GM19238 (cell line): ENCODE data around the gene TXN2.
"Not testable (repeated sequence)": the region's sequence is repeated elsewhere in the genome, so short reads cannot be mapped to it uniquely, and the experiment has no call there.

Experiments used
- DNase-seq: peaks from one replicate; pipeline ENCODE4 v3.0.0; 2011; ENCODE audit warnings: low spot score; ENCODE audit not compliant: insufficient read length

TXN2 gene, protein sequence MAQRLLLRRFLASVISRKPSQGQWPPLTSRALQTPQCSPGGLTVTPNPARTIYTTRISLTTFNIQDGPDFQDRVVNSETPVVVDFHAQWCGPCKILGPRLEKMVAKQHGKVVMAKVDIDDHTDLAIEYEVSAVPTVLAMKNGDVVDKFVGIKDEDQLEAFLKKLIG

DNA sequence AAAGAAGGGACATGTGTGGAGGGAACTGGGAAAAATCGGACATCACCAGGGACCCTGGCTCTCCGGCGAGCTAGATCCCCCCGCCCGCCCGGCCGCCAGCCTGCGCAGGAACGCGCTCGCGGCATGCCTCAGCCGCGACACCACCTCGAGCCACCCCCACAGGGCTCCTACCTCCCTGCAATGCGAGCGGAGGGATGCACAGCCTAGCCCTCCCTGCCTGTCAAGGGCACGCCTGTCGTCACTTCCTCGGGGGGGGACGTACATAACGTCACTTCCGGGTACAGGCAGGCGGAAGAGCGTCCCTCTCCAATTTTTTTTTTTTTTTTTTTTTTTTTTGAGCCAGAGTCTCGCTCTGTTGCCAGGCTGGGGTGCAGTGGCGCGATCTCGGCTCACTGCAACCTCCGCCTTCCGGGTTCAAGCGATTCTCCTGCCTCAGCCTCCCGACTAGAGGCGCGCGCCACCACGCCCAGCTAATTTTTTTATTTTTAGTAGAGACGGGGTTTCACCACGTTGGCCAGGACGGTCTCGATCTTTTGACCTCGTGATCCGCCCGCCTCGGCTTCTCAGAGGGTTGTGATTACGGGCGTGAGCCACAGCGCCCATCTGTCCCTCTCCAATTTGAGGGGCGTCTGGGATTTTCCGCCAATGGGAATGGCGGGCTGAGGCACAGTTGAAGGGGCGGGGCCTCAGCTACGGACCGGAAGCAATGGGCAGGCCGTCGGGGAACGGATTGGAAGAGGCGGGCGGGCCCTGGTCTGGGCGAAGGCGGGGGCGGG lies at the start of gene TXN2:
TSS of gene TXN2 (minus strand) at position 248 of the 776 bp plus-strand sequence. CDS start 803 bp downstream, outside the sequence.
- DNase-seq: peak; percentile 97

DNA sequence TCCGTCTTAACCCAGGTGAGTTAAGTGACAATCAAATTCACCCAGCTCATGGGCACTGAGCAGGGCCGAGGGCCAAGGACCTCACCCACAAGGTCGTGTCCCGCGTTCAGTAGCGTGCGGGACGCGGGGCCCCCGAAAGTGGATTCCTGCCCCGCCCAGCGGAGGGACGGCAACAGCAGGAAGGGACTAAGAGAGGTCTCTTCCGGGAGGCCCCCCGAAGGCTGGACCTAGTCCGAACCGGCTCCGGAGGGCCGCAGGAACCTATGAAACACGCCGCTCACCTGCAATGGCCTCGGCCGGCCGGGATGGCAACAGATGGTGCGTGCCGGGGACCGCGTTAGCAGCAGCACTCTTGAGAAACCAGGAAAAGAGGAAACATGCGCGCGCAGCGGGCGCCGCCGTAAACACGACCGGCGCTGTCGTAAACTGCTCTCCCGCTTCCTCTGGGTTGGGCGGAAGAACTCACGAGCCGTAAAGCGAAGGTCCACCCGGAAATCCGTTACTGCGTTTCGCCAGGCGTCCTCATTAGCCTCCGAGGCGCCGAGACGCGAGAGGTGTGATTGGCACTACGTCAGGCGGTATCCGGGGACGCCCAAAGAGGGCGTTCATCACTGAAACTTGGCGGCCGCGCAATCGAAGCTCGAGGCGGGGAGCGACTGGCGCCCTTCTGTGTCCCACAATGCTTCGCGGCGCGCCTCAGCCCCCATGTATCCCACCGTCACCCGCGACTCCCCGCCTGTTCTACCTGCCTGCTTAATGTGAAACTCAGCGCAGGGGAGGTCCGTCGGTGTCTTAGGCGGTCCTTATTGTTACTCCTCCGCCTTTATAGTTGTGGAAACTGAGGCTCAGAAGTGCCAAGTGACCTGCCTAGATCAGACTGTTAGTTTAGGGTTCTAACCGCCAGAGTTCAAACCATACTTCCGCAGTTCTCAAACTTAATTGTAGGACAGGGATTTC lies 47.6 kb upstream of the TXN2 start, which contains the start of gene EIF3D:
TSS of gene EIF3D (minus strand) at position 372 of the 957 bp plus-strand sequence. CDS start 3,045 bp downstream, outside the sequence.
- DNase-seq: peak; percentile 89

DNA sequence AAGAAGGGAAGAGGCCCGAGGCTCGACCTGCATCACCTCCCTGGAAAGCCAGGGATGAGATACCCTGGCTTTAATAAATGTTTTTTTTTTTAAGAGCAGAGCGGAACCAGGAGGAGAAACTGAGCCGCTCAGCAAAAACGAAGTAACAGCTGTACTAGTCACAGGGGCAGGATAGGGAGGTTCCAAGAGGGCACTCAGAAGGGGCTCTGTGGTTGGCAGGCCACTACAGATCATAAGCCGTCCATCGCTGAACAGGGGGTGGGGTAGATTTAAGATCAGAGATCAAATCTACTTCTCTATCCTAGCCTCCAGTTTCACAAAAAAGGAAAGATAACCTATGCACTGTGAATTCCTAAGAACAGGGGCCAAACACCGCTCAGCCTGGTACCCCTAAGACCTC lies 46.9 kb upstream of the TXN2 start:
- no peak for DNase-seq

DNA sequence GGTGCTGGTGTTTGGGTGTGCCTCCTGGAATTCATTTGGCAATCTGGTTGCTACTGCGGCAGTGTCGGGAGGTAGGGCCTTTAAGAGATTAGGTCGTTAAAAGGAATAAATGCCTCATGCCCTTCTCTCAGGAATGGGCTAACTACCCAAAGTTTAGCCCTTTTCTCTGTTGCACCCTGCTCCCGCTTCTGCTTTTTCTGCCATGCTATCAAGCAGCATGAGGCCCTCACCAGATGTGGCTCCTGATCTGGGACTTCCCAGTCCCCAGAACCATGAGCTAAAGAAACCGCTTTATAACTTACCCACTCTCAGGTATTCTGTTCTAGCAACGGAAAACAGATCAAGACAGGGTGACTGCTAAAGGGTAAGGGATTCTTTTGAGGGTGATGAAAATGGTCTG lies 41.2 kb upstream of the TXN2 start:
- no peak for DNase-seq

DNA sequence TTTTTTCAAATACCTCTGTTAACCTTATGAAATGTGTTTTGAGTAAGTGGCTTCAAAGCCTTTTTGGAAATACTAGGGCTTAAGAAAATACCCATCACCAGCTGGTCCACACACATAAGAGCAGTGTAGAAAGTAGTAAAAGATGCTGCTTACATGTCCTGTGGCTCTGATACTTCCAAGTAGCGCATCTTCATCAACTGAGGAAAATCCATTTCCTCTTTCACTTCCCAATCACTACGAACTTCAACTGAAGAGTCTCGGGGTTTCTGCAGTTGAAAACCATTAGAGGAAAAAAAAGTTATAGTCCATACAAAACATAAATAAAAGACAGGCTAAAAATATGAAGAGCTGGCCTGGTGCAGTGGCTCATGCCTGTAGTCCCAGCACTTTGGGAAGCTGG lies 39.0 kb upstream of the TXN2 start:
- DNase-seq: no peak

DNA sequence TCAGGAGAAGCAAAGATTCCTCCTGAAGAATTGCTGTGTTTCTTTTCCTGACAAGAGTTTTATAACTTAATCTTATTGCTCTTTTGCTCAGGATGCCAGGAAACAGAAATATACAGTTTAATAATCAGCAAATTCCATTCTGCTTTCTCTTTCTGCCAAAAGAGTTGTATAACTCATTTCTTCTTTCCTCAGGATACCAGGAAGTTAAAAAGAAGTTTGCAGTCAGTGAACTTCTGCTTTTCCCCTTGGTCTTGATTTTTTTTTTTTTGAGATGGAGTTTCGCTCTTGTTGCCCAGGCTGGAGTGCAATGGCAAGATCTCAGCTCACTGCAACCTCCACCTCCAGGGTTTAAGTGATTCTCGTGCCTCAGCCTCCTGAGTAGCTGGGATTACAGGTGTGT lies 38.5 kb upstream of the TXN2 start:
- DNase-seq: not testable (repeated sequence)

DNA sequence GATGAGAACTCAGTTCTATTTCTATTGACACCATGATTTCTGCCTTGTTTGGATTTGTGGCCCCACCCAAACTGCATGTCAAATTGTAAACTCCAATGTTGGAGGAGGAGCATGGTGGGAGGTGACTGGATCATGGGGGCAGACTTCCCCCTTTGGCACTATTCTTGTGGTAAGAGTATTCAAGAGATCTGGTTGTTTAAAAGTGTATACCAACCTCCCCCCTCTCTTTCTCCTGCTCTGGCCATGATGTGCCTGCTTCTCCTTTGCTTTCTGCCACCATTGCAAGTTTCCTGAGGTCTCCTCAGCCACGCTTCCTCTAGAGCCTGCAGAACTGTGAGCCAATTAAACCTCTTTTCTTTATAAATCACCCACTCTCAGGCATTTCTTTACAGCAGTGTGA lies 33.3 kb upstream of the TXN2 start:
- no peak for DNase-seq

DNA sequence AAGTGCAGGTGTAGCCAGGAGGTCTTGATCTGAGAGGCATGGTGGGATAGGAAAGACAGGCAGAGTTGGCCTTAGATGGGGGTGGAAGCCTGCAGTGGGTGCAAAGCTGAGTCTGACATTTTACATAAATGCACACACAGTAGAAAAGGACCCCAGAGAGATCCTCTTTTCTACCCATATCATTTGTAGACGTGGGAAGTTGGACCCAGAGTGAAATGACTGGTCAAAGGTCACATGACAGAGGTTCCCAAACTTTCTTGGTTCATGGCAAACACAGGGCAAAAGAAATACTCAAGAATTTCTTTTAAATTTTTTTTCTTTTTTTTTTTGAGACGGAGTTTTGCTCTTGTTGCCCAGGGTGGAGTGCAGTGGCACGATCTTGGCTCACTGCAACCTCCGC lies 31.6 kb upstream of the TXN2 start:
- no peak for DNase-seq

DNA sequence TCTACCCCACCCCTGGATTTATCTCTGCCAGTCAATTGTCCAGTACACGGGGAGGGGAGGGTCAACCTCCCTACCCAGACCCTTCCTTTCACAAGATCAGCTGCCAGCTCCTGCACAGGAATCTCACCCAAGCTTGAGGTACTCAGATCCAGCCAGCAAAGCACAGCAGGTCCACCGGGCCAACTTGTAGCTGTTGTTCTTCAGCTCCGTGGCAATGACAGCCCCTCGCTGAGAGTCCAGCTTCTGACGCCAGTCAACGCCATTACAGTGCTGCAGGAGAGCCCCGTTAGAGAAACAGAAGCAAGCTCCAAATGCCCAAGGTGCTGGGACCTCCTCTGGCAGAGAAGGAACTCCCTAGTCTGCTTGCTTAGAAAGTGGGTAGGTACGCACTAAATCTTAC lies 30.9 kb upstream of the TXN2 start:
- DNase-seq: no peak

DNA sequence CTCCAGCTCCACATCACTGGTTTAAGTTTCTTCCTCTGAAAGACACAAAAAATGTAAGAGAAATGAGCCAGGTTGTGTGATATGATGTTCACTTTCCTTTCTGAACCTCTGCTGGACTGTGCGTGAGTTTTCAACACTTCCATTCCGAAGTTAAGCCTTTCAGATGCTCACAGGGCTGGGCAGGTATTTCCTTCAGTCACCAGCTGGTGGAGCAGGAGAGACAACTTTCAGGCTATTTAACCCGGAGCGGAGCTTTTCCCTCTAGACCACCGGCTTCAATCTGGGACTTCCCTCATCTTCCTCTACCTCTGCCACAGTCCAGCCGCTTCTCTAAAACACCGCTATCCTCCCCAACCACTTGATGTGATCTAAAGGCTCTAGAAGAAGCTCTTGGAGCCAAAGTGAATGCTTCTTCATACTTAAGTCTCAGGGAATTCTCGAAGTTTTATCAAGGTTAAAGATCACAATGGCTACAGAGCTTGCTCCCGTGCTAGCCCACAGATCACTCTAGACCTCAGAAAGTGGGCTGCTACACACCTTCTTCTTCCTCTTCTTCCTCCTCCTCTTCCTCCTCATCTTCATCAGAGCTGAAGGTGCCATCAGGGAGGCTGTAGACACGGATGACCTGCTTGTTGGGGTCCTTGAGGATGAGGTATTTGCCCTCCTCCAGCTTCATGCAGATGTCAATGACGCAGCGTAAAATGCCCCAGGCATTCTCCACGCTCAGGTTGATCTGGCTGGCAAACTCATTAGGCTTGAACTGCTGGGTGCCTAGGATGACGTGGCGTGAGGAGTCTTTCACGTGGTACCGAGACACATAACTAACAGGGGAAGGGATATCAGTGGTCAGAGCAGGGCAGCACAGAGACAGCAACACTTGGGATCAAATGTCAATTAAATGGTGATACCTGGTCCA lies 29.8 kb upstream of the TXN2 start:
- DNase-seq: peak; percentile 36

DNA sequence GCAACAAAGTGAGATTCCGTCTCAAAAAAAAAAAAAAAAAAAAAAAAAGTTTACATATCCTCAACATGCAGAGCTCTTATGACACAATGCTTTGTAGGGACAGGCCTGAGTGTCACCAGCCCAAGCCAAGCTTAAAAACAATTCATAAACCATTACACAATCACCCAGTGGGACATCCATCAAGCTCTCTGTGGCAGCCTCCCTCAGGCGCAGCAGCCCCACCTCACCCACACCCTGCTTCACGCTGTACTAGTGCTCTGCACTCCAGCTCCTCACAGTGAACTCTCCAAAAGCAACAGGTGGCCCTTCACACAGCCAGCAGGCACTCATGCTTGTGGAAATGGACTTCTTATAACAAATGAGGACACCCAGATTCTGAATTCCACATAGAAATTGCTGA lies 28.9 kb upstream of the TXN2 start:
- DNase-seq: no peak

DNA sequence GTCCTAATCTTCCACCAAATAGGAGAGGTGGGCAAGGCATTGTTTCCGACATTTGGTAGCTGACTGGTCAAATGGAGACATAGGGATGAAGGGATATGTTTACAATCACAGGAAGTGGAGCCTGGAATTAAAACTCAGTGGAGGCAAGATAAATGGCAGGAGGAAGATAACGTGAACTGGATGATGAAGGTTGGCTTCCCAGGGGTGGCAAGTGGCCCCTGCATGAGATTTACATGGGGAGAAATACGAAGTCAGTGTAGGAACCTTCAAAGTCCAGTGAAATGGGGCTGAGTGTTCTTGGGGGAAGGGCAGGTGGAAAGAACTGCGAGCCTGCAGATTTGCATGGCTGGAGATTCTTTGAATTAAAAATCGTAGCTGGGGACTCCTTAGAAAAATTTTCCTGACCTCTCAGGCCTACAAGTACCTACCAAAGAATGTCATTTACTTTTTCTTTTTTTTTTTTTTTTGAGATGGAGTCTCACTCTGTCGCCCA lies 26.1 kb upstream of the TXN2 start:
- no peak for DNase-seq

DNA sequence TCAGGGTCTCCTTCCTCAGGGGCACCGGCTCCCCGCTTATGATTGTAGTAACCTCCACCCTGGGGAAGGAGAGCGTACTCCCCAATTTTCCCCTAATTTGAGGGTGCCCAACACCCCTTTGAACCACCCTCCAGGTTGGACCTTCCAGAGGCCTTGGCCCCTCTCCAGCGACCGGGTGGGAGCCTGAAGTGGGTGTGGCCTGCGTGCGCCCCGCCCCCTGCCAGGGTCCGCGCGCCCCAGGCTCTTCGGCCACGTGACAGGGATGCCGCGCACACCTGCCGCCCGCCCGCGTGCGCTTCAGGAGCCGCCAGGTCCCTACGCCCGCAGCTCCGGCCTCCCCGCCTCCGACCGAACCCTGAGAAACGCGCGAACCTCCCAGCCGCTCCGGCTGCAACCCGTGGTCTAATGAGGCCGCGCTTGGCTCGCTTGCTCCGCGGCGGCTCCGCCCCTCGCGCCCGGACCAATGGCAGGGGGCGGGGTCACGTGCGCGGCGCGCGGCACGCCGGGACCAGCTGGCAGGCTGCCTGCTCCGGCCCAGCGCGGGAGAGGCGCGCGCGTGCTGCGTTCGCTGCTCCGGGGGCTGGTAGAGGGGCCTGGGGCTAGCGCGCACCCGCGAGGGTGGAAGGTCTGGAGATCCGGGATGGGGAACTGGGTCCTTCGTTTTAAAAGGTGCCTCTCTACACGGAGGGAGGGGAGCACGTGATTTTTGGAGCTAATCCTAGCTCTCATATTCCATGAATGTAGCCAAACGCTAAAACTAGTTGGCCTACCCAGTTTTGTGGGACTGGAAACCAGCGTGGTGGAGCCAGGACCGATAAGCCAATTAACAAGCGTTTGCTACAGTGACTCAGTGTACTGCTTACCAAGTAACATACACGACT lies 25.4 kb upstream of the TXN2 start, which contains the start of gene FOXRED2:
TSS of gene FOXRED2 (minus strand) at position 404 of the 881 bp plus-strand sequence. CDS start 618 bp downstream, outside the sequence.
- DNase-seq: peak; percentile 98

DNA sequence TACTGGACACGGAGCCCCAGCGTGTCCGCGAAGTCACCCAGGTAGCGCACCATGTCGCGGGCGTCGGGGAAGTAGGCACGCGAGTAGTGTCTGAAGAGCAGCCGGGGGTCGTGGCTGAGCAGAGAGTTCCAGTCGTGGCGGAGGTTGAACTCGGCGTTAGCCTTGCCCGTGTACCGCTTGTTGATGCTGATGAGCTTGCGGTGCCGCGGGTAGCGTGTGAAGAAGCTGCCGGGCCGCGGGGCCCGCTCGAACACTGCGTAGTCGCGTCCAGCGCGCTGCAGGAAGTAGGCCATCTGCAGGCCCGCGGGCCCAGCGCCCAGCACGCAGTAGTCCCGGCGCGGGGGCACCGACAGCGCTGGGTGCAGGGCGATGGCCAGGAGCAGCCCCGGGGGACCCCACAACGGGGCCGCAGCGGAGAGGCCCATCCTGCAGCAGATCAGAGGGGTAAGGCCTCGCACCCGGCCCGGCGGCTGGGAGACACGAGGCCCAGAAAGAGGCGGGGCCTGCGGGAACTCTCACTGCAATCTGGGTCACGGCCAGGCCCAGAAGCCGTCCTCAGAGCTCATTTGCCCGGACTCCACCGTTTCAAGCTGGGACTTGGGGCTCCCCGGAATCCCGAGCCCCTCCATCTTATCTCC lies 24.7 kb upstream of the TXN2 start:
- DNase-seq: no peak

DNA sequence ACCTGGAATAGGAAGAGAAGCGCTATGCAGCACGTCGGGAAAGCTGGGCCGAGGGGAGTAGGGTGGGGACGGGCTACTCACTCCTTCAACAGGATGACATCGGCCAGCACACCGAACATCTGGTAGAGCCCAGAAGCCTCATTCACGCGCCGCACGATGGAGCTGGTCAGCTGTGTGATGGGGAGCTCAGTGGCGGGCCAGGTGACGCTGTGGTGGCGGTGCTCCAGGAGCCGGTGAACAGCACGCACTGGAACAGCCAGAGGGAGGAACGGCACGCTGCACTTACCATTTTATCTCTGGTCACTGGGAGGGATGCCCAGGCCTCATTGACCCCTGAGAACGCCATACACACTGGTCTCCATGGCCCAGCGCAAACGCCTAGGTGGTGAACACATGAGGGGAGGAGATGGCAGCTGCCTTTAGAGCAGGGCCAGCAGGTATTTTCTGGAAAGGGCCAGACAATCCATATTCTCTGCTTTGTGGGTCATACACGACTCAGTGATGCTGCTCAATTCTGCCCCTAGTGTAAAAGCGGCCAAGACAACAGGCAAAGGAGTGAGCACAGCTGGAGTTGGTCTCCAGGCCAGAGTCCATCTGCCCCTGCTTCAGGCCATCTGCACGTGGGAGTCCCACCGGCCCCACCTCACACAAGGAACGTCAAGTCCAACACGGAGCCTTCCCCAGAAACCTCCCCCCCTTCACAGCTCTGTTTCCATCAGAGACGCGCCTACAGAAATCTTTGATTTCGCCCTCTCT lies 16.6 kb upstream of the TXN2 start:
- DNase-seq: no peak

DNA sequence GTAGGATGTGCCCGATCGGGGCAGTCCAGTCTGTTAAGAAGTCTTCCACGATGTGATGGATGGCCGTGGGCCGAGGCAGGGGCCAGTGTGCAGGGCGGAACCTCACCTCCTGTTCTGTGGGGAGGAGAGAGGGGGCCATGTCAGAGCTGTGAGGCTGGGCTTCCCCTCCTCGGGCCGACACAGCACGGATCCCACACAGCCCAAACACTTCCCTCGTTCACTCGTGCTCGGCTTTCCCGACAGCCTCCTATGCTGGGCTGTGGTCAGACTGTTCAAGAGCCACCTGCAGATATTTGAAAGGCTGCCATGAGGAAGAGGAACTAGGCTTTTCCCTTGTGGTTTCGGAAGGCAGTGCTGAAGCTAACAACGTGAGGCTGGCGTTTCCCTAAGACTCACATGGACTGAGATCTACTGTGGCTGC lies 12.3 kb upstream of the TXN2 start:
- peak; percentile 61 for DNase-seq

DNA sequence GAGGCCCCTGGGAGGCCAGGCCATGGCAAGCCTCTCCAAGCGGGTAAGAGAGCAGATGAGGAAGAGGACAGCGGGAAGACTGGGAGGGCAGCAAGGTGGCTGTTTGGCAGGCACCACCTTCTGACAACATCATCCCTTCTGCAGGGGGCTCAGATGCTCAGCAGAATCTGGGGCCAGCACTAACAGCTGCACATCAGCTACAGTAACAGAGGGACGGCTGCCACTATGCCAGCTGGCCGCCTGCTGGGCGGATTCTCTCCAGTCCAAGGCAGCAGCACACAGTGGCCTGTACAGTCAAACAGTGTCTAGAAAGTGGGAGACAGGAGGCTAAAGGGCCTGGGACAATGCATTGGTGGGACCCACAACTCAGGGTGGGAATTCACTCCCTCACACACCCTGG lies 10.7 kb upstream of the TXN2 start:
- no peak for DNase-seq

DNA sequence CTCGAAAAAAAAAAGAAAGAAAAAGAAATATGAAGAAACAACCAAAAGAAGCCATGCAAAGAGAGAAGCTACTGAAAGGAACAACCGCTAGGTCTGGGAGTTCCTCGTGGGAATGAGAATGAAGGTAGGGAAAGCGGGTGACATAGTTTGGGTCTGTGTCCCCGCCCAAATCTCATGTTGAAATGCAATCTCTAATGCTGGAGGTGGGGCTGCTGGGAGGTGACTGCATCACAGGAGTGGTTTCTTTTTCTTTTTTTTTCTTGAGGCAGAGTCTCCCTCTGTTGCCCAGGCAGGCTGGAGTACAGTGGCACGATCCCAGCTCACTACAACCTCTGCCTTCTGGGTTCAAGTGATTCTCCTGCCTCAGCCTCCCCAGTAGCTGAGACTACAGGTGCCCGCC lies 9.7 kb upstream of the TXN2 start:
- DNase-seq: no peak
